GM08714 (cell line): ENCODE data around the gene GRM7.

Source experiments
- H3K4me3 ChIP-seq: fragments of 200-500 bp; sonication (Bioruptor generic); 2 replicates; pipeline ENCODE4 v1.5.1; 2014; ENCODE audit warnings: mild to moderate bottlenecking, low read length, inconsistent platforms
- ZNF274 ChIP-seq: IDR thresholded peaks from 2 replicates; pipeline ENCODE4 v1.6.1; 2012; ENCODE audit warnings: mild to moderate bottlenecking, low read depth, low read length

The GRM7 gene

DNA sequence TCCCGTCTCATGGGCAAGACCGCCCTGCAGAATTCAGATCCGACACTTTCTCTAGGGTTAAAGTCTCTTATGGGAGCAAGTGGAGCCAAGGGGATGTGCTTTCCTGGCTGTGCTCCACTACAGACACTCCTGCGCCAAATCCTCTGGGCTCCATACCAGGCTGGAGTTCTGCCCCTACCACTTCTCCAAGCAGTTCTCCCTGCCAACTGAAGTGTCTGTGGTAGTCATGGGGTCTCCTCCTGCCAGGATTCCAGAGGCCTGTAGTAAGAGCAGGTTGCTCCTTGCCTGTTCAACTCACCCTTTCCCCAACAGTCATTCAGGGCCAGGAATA lies 403.2 kb downstream of the GRM7 start:
- no peak overlapping the region for H3K4me3 ChIP-seq
- TF ChIP-seq ZNF274, result no peak

- H3K4me3 ChIP-seq, result no peak overlapping the region
- TF ChIP-seq ZNF274, result no peak
Observed at GRCh38 chr3:7265736-7266135, 404.8 kb downstream of the GRM7 start.

DNA sequence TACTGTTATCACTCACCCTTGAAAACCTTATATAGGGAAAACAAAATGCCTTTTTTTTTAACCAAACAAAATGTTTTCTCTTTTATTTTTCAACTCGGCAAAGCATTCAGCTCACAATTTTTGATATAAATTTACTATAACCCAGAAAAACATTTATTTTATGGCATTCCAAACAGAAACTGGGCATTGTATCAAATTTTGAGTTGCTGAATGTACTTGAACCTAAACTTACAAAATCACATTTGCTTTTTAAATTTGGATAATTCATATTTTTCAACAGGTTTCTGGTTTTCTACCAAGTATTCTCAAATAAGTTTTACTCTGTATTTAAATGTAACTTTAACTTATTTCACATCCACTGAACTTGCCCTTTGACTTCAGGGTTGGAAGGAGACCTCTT lies 405.6 kb downstream of the GRM7 start:
- TF ChIP-seq ZNF274, result no peak
- no peak overlapping the region for H3K4me3 ChIP-seq

- no peak for TF ChIP-seq ZNF274
- H3K4me3 ChIP-seq, result no peak overlapping the region
Observed at GRCh38 chr3:7270731-7271130, 409.8 kb downstream of the GRM7 start.

GRCh38 chr3:7271631-7272030 lies 410.7 kb downstream of the GRM7 start:
- H3K4me3 ChIP-seq, result no peak overlapping the region
- TF ChIP-seq ZNF274, result no peak

DNA sequence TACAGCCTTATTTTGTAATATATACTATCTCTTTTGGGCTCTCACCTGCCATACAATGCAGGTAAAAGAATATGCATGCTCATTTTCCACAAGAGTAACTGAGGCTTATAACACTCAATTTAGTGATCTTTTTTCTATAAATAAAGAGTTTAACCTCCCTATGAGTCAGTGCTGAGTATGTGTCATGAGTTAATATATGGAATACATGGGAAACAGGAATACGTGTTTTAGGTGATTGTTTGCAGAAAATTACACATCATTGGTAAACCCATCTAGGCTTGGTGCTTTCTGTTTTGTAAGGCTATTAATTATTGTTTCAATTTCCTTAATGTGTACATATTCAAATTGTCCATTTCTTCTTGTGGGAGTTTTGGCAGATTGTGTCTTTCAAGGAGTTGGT lies 411.3 kb downstream of the GRM7 start:
- H3K4me3 ChIP-seq, result no peak overlapping the region
- no peak for TF ChIP-seq ZNF274

DNA sequence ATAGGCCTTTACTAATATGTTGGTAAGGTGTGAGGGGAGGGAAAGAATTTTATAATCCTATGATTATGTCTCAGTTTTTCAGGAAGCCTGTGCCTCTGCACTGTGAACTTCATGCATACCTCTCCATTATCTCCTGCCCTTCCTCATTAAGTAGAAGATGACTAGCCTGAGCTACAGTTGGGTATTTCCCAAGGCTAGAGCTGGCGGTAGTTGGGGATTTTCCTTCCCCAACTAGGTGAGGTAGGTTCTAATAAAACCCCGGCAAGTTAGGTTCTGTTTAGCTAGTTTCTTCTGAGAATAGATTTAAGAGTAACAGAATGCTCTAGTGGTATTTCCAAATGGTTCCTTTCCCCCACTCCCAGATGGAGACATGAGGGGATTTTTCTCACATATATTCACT lies 414.5 kb downstream of the GRM7 start:
- no peak for TF ChIP-seq ZNF274
- H3K4me3 ChIP-seq, result no peak overlapping the region

- H3K4me3 ChIP-seq, result no peak overlapping the region
- no peak for TF ChIP-seq ZNF274
Observed at GRCh38 chr3:7280318-7280717, 419.4 kb downstream of the GRM7 start.

- no peak for TF ChIP-seq ZNF274
- H3K4me3 ChIP-seq, result no peak overlapping the region
Observed at GRCh38 chr3:7282988-7283387, 422.1 kb downstream of the GRM7 start.

DNA sequence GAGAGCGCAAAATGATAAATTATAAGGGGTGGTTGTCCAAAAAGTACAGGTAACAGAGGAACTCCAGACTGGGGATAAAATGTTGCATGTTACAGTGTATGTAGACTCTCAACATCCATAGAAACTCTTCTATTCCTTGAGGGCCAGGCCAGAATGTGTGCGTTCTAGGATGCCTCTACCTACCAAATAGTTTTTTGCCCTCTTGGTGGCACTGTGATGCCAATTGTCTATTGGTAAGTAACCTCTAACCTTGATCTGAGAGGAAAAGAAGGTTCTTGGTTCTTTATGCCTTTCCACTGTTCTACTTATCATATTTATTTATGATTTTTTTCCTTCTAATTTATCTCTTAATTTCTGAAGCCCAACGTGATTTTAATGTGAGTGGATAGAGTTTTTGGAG lies 424.6 kb downstream of the GRM7 start:
- no peak for TF ChIP-seq ZNF274
- H3K4me3 ChIP-seq, result no peak overlapping the region

GRCh38 chr3:7288133-7288532 lies 427.2 kb downstream of the GRM7 start:
- no peak for TF ChIP-seq ZNF274
- no peak overlapping the region for H3K4me3 ChIP-seq

DNA sequence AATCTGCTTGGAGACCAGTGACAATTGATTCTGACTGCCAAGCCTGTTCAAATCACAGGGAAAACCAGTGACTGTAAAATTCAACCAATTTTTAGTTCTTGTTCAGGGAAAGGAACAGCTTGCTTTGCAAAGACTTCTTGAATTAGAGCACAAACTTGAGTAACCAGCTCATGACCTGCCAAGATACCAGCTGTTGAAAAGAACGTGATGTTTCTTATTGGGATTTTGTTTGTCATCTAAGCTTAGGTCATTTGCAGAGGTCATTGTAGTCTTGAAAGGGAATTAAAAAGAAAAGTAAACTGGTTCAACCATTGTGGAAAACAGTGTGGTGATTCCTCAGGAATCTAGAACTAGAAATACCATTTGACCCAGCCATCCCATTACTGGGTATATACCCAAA lies 428.2 kb downstream of the GRM7 start:
- TF ChIP-seq ZNF274, result no peak
- no peak overlapping the region for H3K4me3 ChIP-seq

DNA sequence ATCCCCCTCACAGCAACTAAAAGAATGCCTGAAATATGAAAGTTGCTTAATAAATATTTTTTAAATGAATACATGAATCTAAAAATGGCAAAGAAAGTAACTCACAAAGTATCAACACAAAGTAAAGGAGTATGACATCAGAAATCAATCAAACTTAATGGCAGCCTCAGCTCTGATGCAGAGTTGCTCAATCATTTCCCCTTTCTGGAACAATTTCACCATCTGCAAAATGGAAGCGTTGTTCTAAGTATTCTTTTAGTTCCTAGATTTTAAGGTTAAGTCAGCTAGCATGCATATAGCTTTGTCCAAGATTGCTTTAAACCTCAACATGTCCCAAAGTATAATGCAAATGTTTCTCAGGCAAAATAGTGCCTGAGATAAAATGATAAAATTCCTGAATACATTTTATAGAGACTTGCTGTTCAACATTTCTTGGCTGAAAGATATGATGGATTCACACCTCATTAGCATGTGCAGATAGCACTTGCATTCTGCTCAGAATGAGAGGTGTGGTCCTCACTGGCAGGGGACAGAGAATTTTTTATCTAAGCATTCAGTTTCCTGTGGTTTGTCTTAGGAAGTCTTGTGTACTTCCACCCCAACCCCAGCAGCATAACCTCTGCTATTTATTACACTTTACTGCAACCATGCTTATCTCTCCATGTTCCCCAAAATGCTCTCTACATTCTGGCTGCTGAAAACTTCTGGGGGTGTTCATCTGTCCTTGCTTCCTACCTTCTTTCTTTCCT lies 429.3 kb downstream of the GRM7 start:
- TF ChIP-seq ZNF274, result no peak
- H3K4me3 ChIP-seq, result no peak overlapping the region

DNA sequence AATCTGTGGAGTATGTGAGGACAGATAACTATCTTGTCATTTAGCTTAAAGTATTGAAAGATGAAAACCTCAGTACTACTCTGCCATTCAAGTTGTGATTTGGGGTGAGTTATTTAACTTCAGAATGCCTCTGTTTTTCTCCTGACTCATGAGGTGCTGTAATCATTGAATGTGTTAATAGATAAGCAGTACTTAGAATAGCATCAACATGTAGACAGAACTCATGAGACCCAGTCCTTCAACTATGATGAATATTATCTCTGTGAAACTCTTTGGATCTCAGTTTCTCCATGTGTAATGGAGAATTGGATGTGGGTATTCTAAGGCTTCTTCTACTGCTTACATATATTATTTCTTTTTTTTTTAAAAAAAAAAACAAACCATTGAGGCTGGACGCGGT lies 431.4 kb downstream of the GRM7 start:
- H3K4me3 ChIP-seq, result no peak overlapping the region
- TF ChIP-seq ZNF274, result no peak

DNA sequence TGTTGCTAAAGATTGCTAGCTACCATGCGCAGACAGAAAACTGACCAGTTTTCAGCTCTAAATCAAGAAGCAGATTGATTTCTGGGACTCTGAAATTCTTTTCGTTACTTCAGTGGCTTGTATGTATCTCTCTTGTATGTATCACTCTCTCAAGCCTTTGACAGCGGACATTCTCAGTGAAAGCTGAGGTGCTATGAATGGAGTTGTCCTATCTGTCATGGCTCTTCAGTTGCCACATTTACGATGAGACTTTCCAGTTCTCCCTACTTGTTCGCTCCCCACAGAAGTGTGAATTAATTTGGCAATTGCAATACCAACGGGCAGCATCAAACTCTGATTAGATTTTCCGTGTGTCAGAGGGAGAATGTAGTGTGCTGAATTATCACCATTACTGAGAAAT lies 432.4 kb downstream of the GRM7 start:
- no peak for TF ChIP-seq ZNF274
- H3K4me3 ChIP-seq, result no peak overlapping the region

GRCh38 chr3:7305561-7305960 lies 444.6 kb downstream of the GRM7 start:
- TF ChIP-seq ZNF274, result no peak
- H3K4me3 ChIP-seq, result no peak overlapping the region
